Fibroblast of mammary gland (primary cell): ENCODE measurements around the gene AVL9.

Experiments used
- DNase-seq: peaks from one replicate; pipeline ENCODE4 v3.0.0-alpha.2; 2010; ENCODE audit warnings: low read depth
- H3K4me3 ChIP-seq: 2 replicates; pipeline ENCODE4 v1.5.1; 2011; ENCODE audit warnings: low read depth, mild to moderate bottlenecking, low read length, moderate library complexity; ENCODE audit not compliant: control insufficient read depth
- TF ChIP-seq, protein P1 (sequence below): conservative IDR thresholded peaks from 2 replicates; pipeline ENCODE4 v1.5.1; 2011; ENCODE audit warnings: low read depth, low read length, inconsistent platforms; ENCODE audit not compliant: control insufficient read depth, insufficient read depth

Gene AVL9

DNA sequence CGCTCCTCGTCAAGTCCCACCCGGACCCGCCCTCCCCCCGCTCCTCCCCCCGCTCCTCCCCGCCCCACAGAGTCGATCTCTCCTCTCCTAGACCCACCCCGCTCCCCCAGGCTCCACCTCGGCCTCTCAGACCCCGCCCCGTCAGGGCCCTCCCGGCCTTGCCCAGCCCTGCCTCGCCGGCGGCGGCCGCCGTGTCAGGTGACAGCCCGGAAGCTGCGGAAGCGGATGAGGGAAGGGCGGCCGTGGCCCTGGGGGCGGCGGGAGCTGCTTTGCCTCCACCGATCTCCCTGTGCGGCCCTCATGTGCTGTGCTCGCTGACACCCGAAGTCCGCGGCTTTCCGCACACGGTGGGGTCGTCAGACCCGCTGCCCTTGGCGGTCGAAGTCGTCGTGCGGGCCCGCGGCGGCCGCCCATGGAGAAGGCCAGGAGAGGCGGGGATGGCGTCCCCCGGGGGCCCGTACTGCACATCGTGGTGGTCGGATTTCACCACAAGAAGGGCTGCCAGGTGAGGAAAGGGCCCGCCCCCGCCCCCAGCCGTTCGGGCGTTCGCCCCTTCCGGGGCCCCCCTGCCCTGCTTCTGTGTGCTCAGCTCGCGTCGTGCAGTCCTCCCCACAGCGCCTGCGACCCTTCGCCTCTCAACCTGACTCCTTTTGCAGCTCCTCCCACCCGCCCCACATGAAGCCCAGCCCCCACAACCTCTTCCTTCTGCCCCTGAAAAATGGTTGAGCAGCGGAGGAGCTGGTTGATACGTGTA lies at the start of gene AVL9:
AVL9 (plus strand) TSS at position 192 of the 754 bp plus-strand sequence; CDS start at position 413, 221 bp downstream.
- DNase-seq = peak; percentile 91
- TF ChIP-seq, protein P1, sequence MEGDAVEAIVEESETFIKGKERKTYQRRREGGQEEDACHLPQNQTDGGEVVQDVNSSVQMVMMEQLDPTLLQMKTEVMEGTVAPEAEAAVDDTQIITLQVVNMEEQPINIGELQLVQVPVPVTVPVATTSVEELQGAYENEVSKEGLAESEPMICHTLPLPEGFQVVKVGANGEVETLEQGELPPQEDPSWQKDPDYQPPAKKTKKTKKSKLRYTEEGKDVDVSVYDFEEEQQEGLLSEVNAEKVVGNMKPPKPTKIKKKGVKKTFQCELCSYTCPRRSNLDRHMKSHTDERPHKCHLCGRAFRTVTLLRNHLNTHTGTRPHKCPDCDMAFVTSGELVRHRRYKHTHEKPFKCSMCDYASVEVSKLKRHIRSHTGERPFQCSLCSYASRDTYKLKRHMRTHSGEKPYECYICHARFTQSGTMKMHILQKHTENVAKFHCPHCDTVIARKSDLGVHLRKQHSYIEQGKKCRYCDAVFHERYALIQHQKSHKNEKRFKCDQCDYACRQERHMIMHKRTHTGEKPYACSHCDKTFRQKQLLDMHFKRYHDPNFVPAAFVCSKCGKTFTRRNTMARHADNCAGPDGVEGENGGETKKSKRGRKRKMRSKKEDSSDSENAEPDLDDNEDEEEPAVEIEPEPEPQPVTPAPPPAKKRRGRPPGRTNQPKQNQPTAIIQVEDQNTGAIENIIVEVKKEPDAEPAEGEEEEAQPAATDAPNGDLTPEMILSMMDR = no peak
- H3K4me3 ChIP-seq = peak within 1 kb of the TSS; percentile 86

DNA sequence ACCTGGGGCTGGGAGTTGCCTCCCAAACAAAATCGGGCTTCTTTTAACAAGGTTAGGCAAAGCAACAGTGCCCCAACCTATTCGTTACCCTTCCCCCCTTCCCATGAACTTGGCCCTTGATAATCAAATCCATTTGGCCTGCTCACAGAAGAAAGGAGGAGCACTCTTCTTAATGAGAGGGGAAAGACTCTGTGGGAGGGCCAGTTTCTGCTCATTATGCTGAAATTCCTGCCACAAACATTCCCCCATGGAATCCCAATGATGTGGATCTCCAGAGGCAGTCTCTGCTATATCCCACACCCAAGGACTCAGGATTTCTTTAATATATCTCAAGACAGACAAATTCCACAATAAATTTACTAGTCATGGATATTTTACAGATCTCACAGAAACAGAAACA lies 48.1 kb upstream of the AVL9 start:
- no peak for DNase-seq
- TF ChIP-seq, protein P1 = no peak
- no peak overlapping the region for H3K4me3 ChIP-seq

DNA sequence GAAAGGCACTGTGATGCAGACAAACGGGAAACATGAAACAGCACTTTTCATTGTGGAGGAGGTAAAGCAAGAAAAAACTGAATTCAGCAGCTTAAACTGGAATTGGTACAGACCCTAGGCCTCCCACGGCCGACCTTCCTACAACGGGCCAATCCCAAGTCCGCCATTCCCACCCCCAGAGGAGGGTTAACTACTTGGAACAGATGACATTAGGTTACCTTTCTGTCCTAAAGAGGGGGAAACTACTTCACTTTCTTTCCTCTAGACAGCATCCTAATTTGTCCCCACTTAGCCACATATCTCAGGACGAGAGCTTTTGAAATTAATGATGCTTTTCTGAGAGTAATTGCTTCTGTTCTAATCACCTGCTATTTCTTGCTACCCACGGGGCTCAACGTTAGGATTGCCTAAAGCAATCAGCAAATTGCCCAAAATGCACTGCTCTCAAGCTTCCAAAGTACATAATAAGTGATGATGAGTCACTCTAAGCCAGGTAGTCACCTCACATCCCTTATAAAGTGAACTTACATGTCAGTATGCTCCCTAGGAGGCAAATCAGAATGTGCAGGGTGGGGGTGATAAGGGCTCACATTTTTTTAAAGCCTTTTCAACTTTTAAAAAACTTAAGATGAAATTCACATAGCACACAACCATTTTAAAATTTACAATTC lies 41.8 kb upstream of the AVL9 start:
- TF ChIP-seq, protein P1 = no peak
- DNase-seq = no peak
- H3K4me3 ChIP-seq = no peak overlapping the region

DNA sequence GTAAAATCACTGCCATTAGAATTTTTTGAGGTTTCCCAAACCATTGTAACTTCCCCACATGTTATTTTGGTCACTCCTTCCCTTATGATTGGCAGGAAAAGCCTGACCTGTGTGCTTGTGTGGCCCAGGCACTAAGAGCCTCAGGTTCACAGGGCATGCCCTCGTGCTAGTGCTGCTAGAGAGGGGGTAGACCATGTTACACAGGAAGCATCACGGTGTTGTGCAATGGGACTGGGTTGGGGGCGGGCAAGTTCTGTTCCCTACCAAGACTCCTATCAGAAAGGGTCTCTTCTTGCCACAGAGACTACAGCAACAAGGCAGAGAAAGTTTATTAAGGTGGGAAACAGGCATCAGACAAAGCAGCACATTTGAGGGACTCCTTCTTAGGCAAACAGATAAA lies 37.3 kb upstream of the AVL9 start:
- TF ChIP-seq, protein P1 = no peak
- no peak overlapping the region for H3K4me3 ChIP-seq
- no peak for DNase-seq

DNA sequence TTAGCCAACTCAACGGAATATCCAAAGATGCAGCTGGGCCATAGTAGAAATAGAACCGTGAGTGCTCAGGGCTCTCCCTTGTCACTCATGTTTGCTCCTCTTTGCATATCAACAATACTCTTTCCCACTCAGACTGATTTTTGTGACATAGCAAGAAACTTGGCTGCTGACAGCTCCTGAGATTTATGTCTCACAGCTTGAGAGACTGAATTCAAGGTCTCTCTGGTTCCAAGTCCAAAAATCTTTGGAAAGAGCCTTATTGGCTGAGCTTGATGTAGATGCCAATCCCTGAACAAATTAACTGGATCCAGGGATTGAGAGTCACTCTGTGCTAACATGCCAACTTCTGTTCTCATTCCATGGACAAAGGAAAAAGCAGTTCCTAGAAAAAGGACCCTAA lies 35.5 kb upstream of the AVL9 start:
- no peak overlapping the region for H3K4me3 ChIP-seq
- DNase-seq = no peak
- TF ChIP-seq, protein P1 = no peak

DNA sequence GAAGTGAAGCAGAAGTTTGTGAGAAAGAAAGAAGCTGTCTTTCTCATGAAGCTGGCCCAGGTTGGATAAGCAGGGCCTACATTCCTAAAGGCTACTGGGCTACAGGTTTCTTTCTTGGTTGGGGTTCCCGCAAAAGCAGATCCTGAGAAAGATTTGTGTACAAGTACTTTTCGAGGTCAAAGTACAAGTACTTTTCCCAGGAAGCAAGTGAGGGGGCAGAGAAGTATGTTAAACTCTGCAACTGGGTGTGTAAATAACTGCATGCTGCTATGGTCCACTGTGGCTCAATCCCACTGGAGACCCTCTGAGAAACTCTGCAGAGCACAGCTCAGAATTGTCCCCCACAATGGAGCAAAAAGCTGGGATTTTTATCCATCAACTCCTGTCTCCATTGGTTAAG lies 33.8 kb upstream of the AVL9 start:
- no peak for DNase-seq
- TF ChIP-seq, protein P1 = no peak
- no peak overlapping the region for H3K4me3 ChIP-seq
